Hematopoietic multipotent progenitor cell (in vitro differentiated cells): Measurements from ENCODE around the gene PAXX. TPM values are rescaled to one million over a fixed set of nuclear protein-coding genes. Genes with fewer than 3 reads are reported as not detected.
"Not testable (repeated sequence)": the region's sequence is repeated elsewhere in the genome, so short reads cannot be mapped to it uniquely, and the experiment has no call there.

Experiments
- DNase-seq, 3 donors: peaks; one replicate each; pipeline ENCODE4 v3.0.0-alpha.2; 2011 to 2015; ENCODE audit warnings: low read depth in 2 of 3, low spot score in 2 of 3
- total RNA-seq: library from RNA; depleted of rRNA; stranded (reverse); fragments of >200 nt; gene quantifications from one replicate; pipeline ENCODE4 v1.2.3, GENCODE V29; 2012

Gene PAXX
- total RNA-seq, 1 donor, result 16.7 TPM

DNA sequence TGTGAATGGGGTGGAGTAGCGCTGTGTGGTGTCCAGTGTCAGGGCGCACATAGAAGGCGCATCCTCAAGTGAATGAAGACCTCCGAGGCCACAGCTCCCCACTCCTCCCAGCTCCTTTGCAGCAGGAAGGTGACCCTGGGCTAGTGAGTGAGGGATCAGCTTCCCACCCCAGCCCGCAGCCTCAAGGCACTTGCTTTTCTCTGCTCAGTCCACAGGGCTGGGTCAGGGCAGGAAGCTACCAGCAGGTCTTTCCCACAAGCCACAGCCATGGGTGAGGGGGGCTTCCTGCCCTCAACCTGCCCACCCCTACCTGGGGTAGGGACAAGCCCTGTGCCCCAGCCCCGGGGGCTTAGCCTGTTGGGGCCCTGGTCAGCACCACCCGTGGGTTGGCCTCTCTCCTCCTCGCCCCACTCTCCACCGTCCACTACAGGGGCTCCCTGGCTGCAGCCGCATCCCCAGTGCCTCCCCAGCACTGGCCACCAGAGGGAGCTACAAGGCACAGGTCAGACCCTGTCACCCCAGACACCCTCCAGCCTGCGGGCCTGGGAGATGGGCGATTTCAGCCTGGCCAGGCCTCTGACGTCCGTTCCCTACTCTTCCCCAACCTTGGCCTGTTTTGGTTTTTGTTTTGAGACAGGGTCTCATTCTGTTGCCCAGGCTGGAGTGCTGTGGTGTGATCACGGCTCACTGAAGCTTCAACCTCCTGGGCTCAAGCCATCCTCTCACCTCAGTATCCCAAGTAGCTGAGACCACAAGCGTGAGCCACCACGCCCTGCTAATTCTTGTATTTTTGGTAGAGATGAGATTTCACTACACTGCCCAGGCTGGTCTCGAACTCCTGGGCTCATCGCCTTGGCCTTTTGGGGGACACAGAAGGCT, 37.1 kb downstream of the PAXX start:
- peak in 2 of 3 donors; percentile 63 to 73 for DNase-seq

GRCh38 chr9:137030006-137030405, 37.8 kb downstream of the PAXX start:
- DNase-seq, result peak in 2 of 3 donors; percentile 50 to 52

- DNase-seq, result peak in 2 of 3 donors; percentile 87 to 93
These were observed 38.6 kb downstream of the PAXX start for GRCh38 chr9:137030538-137031527.

GRCh38 chr9:137031904-137032640, 39.9 kb downstream of the PAXX start, which contains the start of gene FUT7:
Gene FUT7, minus strand, starts transcription at chr9:137032088. Its CDS starts 97 bp downstream, at chr9:137031991.
- peak in 2 of 3 donors; percentile 45 to 67 for DNase-seq

GRCh38 chr9:137032858-137033257, 40.6 kb downstream of the PAXX start:
- DNase-seq, result peak in 2 of 3 donors; percentile 69 to 77

GRCh38 chr9:137033481-137033880, 41.3 kb downstream of the PAXX start:
- not testable (repeated sequence) for DNase-seq

GRCh38 chr9:137034039-137034708, 42.0 kb downstream of the PAXX start:
- peak in 2 of 3 donors; percentile 72 to 74 for DNase-seq

- DNase-seq, result peak; percentile 80 to 92 (median 88)
These were observed 42.7 kb downstream of the PAXX start for GRCh38 chr9:137034709-137035506.

DNA sequence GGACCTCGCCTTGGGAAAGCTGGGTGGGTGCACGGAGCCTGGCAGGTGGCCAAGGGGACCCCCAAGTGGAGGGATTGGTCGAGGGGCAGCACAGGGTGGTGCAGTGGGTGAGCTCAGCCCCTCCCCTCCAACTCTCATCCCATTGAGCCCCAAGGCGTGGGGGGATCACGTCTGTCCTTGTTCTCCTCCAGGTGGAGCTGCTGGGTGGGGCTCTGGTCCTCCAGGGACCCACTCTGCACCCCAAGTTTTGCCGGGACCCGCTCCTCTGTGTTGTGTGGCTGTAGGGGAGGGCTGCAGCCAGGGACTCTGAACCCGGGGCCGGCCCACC, 43.2 kb downstream of the PAXX start:
- DNase-seq, result no peak

GRCh38 chr9:137035937-137036336, 43.7 kb downstream of the PAXX start:
- DNase-seq, result no peak

GRCh38 chr9:137037035-137037434, 44.8 kb downstream of the PAXX start:
- DNase-seq, result no peak

GRCh38 chr9:137037483-137037882, 45.3 kb downstream of the PAXX start:
- DNase-seq, result no peak

- DNase-seq, result no peak
These were observed 46.7 kb downstream of the PAXX start for GRCh38 chr9:137038916-137039315.

- DNase-seq, result no peak
These were observed 47.6 kb downstream of the PAXX start for GRCh38 chr9:137039611-137040366.

DNA sequence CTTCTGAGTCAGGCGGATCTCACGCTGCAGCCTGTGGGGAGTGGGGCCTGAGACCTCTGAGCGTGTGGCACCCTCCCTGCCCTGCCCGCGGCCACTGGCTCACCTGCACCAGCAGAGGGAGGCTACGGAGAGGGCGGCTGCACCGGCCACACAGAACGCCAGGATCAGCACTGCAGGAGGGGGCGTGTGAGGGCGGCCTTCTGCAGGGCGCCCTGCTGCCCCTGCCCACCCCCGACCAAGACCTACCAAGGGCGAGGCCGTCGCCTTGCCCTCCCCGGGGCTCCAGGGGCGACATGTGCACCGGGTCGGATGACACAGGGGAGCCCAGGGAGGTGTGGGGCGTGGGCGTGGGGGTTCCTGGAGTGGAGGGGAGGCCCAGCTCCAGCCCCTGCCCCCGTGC, 48.3 kb downstream of the PAXX start:
- DNase-seq, result no peak

DNA sequence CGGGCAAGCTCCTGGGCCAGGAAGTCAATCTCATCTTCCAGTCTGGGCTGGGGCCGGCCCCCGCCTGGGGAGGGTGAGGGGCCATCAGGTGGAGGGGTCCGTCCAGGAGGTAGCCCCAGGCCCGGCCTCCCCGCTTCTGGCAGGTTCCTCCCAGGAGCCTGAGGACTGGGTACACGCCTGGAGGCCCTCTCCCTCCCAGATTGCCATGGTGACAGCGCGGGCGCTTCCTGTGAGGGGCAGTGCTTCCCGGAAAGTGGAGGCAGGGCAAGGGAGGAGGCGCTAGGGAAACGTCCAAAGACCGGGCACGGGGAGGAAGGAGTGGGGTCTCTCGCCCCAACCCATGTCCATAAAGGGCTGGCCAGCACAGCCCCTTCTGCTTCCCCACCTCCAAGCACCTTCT, 48.9 kb downstream of the PAXX start:
- DNase-seq, result no peak

- DNase-seq, result no peak
These were observed 50.8 kb downstream of the PAXX start for GRCh38 chr9:137042751-137043727.
